DMS153 treated with DMSO at 0.1 percent for 48 hours (cell line): ENCODE measurements around the gene CDH23.

ENCODE experiments used
- DNase-seq: peaks from one replicate; lab custom pipeline; 2025; ENCODE audit not compliant: unreplicated experiment; lab: John Stamatoyannopoulos, UW

Gene CDH23

DNA sequence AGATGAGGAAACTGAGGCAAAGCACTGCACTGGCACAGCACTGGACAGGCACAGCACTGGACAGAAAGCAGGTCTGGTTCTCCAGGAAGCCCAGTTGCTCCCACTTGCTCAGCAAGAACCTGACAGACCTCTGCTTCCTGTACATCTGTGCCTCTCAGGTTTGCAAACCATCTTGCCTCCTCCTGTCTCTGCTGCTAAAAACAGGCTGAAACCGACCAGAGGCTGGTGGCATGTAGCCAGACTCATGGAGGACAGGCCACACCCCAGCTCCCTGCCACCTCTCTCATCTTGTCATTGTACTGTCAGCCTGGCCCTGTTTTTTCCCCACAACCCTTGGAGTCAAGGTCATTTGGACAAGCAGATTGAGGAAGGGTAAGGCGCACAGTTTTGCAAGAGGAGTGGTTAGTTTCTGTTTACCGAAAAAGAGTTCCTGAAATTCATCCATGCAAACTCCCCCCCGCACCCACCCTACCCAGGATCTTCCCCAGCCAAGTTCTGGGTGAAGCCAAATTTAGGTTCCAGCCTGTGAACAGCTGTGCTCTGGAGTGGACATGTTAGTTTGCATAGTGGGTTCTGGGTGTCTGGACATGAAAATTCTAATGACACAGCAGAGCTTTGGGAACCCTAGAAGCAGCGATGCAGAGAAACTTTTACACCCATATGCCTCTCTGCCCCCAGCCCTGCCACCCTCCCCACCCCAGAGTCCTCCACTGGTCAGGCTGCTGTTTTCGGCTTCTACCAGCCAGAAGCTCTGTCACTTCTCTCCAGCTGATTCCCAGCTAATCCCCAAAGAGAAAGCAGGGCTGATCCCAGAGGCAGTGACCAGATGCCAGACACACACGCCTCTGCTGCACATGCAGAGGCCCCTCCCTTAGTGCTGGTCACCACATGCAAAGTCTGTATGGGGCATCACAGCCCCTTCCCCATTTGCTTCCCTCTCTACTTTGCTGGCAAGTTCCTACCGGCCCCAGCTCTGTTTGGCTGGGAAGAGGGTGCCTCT, 331.3 kb downstream of the CDH23 start:
- DNase-seq, result peak; percentile 9

DNA sequence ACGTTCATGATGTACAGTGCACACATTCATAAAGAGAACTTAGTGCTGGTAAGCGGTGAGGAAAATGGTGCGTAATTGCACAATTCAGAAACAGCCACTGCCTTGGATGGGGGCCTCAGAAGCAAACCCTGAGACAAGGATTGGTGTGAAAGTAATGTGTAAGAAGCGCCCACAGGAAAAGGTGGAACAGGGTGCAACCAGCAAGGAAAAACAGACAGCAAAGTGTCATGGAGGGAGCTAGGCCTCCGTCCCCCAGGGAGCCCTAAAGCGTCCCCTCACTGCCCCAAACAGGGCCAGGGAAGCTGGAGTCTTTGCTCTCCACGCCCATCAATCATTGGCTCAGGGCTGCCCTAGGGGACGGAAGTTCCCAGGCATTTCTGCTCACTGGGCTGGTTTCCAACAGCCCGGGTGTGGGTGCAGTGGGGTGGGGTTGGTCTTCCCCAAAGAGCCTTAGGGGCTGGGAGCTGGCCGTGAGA, 332.5 kb downstream of the CDH23 start:
- DNase-seq, result no peak

DNA sequence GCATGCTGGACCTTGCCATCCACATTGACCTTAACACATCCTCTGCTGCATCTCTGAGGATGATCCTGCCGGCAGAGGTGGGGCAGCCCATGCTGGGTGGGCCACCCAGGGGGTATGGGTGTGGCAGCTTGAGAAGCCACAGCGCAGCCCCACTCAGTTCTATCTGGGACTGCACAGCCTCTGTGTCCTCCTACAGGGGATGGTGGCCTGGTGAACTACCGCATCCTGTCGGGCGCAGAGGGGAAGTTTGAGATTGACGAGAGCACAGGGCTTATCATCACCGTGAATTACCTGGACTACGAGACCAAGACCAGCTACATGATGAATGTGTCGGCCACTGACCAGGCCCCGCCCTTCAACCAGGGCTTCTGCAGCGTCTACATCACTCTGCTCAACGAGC, 335.1 kb downstream of the CDH23 start:
- DNase-seq, result no peak

DNA sequence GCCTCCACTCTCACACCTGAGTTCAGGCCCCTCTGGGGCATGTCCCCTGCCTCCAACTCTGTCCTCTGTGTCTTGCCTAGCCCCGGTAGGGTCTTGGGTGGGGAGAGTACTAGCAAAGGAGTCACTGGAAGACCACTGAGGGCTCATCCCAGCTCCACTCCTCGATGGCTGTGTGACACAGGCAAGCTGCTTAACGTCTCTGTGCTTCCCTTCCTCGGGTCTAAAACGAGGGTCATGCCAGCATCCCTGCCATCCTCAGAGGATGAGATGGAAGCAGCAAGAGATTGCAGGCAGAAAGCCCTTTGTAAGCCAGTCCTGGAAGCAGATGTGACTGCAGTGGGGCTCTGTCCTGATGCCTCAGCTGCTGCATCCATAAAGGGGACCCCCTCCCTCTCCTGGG, 338.1 kb downstream of the CDH23 start:
- no peak for DNase-seq

DNA sequence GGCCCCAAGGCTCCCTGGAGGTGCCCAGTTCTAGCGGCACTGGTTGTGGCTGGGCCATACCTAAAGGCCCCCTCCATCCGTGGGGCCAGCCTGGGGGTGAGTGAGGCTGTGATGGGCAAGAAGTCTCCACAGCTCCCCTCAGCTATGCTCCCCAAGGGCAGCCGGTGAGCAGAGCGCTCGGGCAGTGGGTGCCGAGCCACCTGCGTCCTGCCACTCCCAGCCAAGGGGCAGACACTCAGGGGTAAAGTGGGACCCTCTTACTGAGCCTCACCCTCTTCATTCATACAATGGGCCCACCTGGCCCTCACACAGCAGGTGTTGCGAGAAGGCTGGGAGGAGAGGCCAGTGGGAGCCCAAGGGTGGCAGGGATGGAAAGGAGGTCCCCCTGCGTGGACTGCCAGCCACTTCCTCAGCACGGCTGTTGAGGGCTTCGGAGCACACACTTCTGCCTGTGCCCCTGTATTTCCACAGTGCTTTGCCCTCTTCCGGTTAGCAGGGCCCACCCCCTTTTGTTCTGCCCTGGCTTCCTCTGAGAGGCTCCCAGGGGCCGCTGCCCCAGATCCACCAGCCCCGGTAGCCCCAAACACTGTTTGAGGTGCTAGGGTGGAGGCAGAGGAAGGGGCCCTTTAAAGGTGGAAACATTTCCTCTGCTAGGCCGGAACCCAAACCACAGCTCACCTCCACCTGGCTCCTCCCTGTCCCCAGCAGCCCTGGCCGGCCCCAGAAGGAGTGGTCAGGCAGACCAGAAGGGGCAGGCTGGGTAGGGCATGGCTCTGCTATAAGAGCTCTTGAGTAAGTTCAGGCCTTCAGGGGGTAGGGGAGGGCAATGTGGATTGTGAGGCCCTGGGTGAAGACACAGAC, 339.2 kb downstream of the CDH23 start:
- DNase-seq, result no peak

DNA sequence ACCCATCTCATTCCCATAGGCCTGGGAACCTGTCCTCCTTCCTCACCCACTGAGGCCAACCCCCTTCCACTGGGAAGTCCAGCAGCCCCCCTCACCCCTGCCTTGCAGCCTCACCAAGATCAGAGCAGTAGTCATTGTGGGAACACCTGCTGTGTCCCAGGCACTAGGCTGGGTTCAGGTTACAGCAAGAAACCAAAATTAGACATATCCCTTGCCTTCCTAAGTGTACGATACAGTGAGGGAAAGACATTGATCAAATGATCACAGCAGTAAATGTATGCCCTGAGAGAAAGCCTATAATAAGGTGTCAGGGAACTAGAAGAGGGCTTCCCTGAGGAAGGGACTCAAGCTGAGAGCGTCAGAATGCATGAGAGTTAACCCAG, 339.8 kb downstream of the CDH23 start:
- no peak for DNase-seq

DNA sequence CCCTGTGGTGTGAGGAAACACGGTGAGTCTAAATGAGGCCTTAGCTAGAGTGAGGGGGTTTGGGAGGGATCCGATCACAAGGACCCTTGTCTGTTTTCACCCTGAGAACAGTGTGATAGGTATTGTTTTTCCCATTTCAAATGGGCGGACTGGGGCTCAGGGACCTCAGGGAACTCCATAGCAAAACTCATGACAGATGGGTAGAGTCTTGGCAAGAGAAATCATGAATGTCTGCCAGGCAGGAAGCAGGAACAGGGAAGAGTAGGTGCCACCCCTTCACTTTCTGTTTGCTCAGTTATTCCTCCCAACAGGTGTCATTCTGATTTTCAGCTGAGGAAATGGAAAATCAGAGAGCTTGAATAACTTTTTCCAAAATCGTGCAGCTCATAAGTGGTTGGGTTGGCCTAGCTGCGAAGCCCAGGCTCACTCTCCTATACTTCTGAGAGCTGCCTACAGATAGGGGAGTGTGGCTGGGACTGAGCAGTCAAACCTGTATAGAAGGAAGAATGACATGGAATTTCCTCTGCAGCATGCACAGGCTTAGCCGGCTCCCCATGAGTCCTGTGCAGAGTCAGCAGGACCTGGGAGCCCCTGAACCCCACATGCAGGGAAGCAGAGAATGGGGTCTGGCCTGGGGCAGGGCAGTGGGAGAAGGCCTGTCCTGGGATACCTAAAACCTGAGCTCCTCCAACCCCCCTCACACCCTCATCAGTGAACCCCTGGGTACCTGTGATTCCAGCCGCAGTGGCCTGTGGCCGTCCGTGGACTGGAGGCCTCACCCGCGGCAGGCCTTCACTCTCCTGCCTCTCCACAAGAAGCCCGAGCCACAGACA, 340.5 kb downstream of the CDH23 start:
- peak; percentile 17 for DNase-seq

DNA sequence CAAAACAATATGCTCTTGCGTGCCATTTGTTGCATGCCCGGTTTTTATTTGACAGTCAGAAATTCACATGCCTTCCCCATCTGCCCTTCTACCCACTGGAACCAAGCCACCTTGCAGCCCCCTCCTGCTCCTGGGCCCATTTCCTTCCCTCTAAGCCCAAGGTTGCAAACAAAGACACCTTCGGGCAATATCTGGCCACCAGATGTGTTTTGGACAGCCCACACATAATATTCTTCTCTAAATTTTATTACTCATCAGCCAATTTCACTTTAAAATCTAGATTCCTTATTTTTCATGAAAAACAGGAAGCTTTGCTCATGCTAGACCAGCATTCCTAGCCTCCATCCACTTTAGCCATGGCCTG, 341.1 kb downstream of the CDH23 start:
- DNase-seq, result no peak

DNA sequence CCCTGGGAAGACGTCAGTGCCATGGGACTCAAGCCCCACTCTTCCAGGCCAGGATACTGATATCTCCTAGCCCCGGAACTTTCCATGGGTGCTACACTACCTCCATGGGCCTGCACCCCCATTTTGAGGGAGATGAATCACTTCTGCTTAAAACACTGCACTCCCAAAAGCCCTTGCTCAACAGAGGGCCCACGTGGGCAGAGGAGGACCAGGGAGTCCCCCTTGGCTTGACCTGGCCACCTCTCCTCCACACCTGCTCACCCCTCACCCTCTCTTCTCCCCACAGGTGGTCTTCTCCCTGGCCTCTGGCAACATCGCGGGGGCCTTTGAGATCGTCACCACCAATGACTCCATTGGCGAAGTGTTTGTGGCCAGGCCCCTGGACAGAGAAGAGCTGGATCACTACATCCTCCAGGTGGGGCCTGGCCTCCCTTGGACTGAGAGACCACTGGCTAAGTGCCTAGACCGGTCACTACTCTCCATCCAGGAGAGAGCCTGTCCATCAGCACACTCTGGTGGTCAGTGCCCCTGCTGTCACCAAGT, 342.7 kb downstream of the CDH23 start:
- no peak for DNase-seq

DNA sequence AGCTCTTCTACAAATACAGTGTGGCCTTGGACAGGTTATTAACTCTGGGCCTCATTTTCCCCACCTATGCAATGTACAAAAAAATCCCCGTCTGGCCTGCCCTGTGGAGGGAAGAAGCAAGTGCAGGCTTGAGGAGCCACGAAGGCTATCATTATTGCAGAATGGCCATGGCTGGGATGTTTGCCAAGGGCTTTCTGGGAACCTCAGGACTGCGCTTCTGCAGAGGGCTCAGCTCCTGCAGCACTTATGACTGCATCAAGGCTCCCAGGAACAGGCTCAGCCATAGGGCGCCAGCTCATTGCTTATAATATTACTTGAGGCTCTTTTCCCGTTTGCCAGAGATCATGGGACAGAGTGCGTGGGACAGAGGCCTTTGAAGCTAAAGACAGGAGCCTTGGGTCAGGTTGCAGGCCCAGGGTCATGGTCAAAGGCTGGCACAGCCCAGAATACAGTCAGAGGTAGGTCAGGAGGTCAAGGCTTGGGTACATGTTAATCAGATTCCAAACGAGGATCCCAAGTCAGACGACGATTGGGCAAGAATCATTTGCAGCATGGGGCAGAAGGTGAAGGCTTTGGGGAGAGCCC, 343.4 kb downstream of the CDH23 start:
- no peak for DNase-seq

DNA sequence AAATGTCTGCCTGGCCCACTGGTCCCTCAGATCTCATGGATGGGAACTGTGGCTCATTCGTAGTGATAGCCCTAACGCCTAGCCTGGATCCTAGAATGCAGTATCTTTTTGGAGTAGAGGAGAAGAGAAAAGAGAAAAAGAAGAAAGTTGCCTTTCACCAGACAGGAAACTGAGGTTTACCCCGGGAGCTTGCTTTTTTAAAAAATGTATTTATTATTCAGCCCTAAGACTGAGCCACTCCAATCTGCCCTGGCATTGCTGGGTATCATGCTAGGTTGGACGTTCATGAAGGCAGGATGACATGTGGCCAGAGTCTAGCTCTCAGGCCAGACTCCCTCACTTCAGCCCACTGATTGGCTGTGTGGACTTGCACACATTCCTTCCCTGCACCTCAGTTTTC, 344.3 kb downstream of the CDH23 start:
- no peak for DNase-seq

DNA sequence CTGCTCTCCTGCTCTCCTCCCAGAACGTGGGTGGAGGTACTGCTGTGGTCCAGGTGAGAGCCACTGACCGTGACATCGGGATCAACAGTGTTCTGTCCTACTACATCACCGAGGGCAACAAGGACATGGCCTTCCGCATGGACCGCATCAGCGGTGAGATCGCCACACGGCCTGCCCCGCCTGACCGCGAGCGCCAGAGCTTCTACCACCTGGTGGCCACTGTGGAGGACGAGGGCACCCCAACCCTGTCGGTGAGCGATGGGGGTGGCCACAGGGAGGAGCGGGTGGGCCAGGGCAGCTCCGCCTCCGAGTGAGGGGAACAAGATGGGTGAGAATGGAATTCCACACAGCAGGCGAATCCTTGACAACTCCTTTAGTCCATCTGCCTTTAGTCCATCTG, 345.0 kb downstream of the CDH23 start:
- no peak for DNase-seq

DNA sequence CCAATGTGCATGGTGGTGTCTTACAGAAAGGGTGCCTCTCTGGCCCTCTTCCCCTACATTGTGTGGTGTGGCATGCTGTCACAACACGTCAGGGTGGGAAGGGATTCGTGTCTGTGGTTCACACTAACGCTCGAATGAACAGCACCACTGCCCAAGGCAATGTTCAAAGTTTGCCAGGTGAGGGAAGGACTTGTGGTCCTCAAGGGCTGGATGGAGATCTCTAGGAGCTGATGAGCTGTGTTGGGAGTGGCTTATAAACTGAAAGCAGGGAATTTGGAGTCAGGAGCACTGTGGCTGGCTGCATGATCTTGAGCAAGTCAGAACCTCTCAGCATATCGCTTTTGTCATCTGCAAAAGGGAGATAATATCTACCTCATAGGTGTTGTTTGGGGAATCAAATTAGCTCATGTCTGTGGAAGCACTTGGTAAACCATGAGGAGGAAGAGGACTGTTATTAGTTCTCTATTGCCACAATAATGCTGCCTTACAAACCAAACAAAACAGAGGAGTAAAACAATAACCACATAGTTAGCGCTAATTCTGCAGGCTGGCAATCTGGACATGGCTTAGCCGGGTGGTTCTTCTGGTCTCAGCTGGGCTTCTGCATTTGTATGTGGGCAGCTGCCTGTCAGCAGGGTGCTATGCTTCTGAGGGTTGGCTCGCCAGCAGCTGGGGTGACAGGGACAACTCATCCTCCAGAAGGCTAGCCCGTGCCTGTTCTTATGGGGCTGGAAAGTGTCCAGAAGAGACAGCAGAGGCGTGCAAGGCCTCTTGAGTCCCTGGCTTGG, 345.8 kb downstream of the CDH23 start:
- no peak for DNase-seq

DNA sequence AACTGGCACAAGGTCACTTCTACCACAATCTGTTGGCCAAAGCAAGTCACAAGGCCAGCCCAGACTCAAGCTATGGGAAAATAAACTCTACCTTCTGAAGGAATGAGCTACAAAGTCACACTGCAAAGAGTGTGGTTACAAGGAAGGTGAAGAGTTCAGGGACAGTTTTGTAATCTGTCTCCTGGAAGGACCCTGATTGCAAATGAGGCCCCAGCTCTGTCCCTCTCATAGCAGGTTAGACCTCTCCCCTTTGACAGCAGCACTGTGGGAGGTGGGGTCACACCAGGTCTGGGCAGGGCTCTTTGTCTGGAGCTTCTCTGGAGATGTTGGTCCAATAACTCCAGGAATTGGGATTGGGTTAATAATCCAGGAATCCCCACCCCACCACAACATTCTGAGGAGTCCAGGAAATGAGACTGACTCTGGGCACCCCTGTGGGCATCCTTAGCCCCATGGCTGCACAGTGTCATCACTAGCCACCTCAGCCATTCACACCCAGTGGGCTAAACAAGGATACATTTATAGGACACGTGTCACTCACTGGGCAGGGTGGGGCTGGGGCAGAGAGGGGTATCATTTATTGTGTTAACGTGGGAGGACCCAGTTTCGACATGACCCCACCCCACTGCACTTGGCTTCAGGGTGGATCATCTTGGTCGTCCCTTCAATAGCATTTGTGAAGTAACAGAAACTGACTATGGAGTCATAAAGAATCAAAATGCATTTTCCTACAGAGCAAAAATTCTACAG, 346.5 kb downstream of the CDH23 start:
- no peak for DNase-seq

DNA sequence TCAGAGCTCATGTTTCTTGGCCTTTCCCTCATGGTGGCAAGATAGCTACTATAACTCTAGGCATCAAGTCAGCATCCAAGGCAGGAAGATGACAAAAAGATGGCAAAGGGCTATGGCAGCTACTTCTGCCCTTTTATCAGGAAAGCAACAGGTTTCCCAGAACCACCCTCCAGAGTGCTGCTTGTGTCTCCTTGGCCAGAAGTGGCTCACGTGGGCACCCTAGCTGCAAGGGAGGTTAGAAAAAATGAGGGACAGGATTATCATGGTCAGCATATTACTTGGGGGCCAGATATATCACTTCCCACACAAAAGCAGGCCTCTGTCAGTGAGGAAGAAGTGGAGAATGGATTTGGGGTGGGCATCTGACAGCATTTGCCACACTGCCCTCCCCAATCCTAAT, 347.1 kb downstream of the CDH23 start:
- DNase-seq, result no peak

DNA sequence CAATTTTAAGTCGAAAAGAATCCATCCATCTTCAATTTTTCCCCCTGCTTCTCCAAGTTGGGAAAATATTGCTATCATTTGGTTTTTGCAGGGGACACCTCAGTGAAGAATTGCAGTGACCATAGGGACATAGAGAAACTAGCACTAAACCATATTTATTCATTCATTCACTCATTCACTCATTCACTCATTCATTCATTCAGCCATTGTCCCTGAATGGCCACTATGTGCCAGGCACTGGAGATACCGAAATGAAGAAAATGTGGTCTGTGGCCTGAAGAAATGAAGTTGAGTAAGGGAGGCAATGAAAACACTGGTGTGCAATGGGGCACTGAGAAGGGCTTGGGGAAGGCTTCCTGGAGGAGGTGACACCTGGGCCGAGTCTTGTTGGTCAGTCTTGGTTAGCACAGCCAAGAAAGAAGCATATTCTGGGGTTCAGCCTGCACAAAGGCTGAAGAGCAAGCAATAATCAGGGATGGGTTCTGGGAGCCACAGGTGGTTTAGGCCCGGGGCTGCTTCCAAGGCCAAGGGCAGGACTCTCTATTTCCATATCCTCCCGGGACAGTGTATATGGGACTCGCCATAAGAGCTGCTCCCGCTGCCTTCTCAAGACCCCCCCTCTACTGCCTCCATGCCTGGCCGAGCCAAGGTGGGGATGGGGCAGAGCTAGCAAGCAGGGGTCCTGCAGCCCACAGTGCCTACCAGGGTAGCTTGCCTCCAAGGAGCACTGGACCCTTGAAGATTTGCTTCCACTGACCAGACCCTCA, 348.4 kb downstream of the CDH23 start:
- DNase-seq, result no peak

DNA sequence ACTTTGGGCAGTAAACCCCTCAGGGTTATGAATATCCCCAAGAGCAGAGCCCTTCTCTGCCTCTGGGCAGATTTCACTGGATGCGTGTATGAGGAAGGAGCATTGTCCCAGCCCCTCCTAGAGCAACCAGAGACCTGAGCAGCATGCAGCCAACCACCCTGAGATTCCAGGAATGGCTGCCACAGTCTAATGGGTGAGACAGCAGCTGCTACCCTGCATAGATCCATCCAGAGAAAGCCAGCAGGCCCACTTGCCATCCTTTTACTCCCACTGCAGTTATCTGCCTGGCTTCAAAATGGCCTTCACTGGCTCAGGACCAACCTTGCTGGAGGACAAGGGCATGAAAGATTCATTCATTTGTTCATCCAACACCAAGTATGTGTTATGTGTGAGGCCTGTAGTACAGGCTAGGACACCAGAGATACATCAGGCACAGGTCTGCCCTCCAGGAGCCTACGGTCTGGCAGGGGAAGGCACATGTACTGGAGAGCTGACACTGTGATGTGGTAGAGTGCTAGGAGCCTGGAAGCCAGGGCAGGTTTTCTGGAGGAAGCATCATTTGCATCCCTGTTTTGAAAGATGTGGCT, 349.0 kb downstream of the CDH23 start:
- no peak for DNase-seq
